HepG2 (cell line): ENCODE data around the gene PRDM8. TPM values are rescaled to one million over a fixed set of nuclear protein-coding genes. Genes with fewer than 3 reads are reported as not detected.

Experiments
- ATAC-seq: fragments of 200-7000 bp; cut with Tn5 transposase; 3 replicates; pipeline ENCODE4 v1.9.1; 2020; ENCODE audit warnings: mild to moderate bottlenecking, moderate library complexity
- BruUV-seq: library from RNA; stranded (reverse); fragments of 400-500 nt; replicated peaks from 2 replicates; lab custom pipeline; 2021; lab: Mats Ljungman, UMichigan
- CTCF ChIA-PET: fragments of 300-600 bp; formaldehyde crosslinking; extraction: SDS; loops from one replicate; lab custom pipeline; 2021; ENCODE audit warnings: low total read pairs, inconsistent platforms, low intra/inter-chr PET ratio; lab: Yijun Ruan, JAX
- POLR2A ChIA-PET: fragments of 350-600 bp; sonication (Branson Sonifier 250); formaldehyde crosslinking; loops from one replicate; lab custom pipeline; 2020; ENCODE audit warnings: antibody characterized with exemption, inconsistent platforms; lab: Yijun Ruan, JAX
- DNase-seq: peaks from one replicate; pipeline ENCODE4 v3.0.0-alpha.2; 2015; ENCODE audit warnings: low spot score
- FAIRE-seq: peaks from 3 replicates; lab custom pipeline; 2011; peaks lifted over from hg19 to GRCh38; lab: Jason Lieb, UNC
- H2AFZ ChIP-seq: one replicate; pipeline ENCODE4 v1.6.1; 2011; ENCODE audit warnings: low read length, inconsistent platforms
- H3K27ac ChIP-seq: fragments of 300-600 bp; 3 replicates; pipeline ENCODE4 v1.8.0; 2011; ENCODE audit warnings: mixed run types, mild to moderate bottlenecking, mixed read lengths, low read length, inconsistent platforms; ENCODE audit not compliant: insufficient read depth; ENCODE audit errors: extremely low read length
- H3K27me3 ChIP-seq, 2 experiments: fragments of 200-600 bp in 1 of 2; 2 replicates in 1 of 2; 3 replicates in 1 of 2; pipeline versions ENCODE4 v1.6.0 to v1.8.0; 2011; ENCODE audit warnings: low read length in 2 of 2, mild to moderate bottlenecking in 2 of 2, moderate library complexity in 2 of 2, inconsistent platforms in 1 of 2; ENCODE audit not compliant: insufficient read depth in 2 of 2, control insufficient read depth in 1 of 2
- H3K36me3 ChIP-seq, 2 experiments: fragments of 200-600 bp in 1 of 2; replicated peaks in 1 of 2; 2 replicates in 1 of 2; 3 replicates in 1 of 2; pipeline versions ENCODE4 v1.5.1 to v1.8.0; 2011; ENCODE audit warnings: low read length in 2 of 2, inconsistent platforms in 1 of 2; ENCODE audit not compliant: insufficient read depth in 2 of 2, control insufficient read depth in 1 of 2
- H3K4me1 ChIP-seq: 2 replicates; pipeline ENCODE4 v1.5.1; 2012; ENCODE audit warnings: low read length, inconsistent platforms; ENCODE audit not compliant: insufficient read depth
- H3K4me2 ChIP-seq: 2 replicates; pipeline ENCODE4 v1.6.0; 2011; ENCODE audit warnings: low read depth, low read length, inconsistent platforms
- H3K4me3 ChIP-seq, 3 experiments: fragments of 200-600 bp in 1 of 3; sonication (generic), shearing (Covaris generic) in 1 of 3; replicated peaks in 1 of 3; 2 replicates each; pipeline ENCODE4 v1.5.1; 2011 to 2016; ENCODE audit warnings: low read length in 3 of 3, inconsistent platforms in 2 of 3, low read depth in 2 of 3, mild to moderate bottlenecking in 2 of 3, control low read depth in 1 of 3, mixed read lengths in 1 of 3; ENCODE audit not compliant: insufficient read depth in 1 of 3
- H3K79me2 ChIP-seq: one replicate; pipeline ENCODE4 v1.6.1; 2011; ENCODE audit warnings: low read length, inconsistent platforms; ENCODE audit not compliant: insufficient read depth
- H3K9ac ChIP-seq: 2 replicates; pipeline ENCODE4 v1.6.0; 2011; ENCODE audit warnings: mild to moderate bottlenecking, low read depth, low read length, inconsistent platforms; ENCODE audit not compliant: insufficient read depth
- H3K9me3 ChIP-seq: 2 replicates; pipeline ENCODE4 v1.5.1; 2012; ENCODE audit warnings: mild to moderate bottlenecking, low read length
- H4K20me1 ChIP-seq: 2 replicates; pipeline ENCODE4 v1.6.0; 2011; ENCODE audit warnings: inconsistent platforms, mild to moderate bottlenecking, low read length, moderate library complexity; ENCODE audit not compliant: insufficient read depth
- HNRNPL ChIP-seq: fragments of 200-400 bp; formaldehyde crosslinking; IDR thresholded peaks from 2 replicates; pipeline ENCODE4 v1.6.1; 2017; ENCODE audit warnings: mild to moderate bottlenecking, low read depth, low read length
- KDM5A ChIP-seq: fragments of 200-600 bp; sonication (generic); IDR thresholded peaks from 2 replicates; pipeline ENCODE4 v1.7.0; 2018; ENCODE audit warnings: antibody characterized with exemption, mild to moderate bottlenecking, low read length, borderline replicate concordance
- NFE2L1 ChIP-seq: sonication (generic); formaldehyde crosslinking; IDR thresholded peaks from 2 replicates; pipeline ENCODE4 v1.4.0; 2020; ENCODE audit warnings: missing genetic modification reagents, mild to moderate bottlenecking, borderline replicate concordance
- THYN1 ChIP-seq: sonication (generic); formaldehyde crosslinking; IDR thresholded peaks from 2 replicates; pipeline ENCODE4 v1.8.1; 2023; ENCODE audit warnings: low read depth, mild to moderate bottlenecking, moderate library complexity, missing genetic modification reagents, borderline replicate concordance
- ZC3H4 ChIP-seq: sonication (generic); formaldehyde crosslinking; IDR thresholded peaks from 2 replicates; pipeline ENCODE4 v1.4.0; 2020; ENCODE audit warnings: missing genetic modification reagents, borderline replicate concordance
- ZFP36L2 ChIP-seq: sonication (generic); formaldehyde crosslinking; IDR thresholded peaks from 2 replicates; pipeline ENCODE4 v1.4.0; 2020; ENCODE audit warnings: missing genetic modification reagents
- ZNF768 ChIP-seq: sonication (generic); formaldehyde crosslinking; IDR thresholded peaks from 2 replicates; pipeline ENCODE4 v1.4.0; 2020; ENCODE audit warnings: missing genetic modification reagents
- WGBS: methylation state at CpG from one replicate; pipeline ENCODE4 v1.1.6; 2017; ENCODE audit warnings: low lambda C conversion rate; 5-methylcytosine and 5-hydroxymethylcytosine counted together
- in situ Hi-C: cut with HindIII; loops from 2 replicates; pipeline ENCODE4 v1.10.0; 2017; ENCODE audit warnings: low pct_unique_long_range_greater_than_20kb; ENCODE audit not compliant: extremely low pct_ligation_motif_present
- intact Hi-C: fragments of 100-400 bp; cut with micrococcal nuclease; formaldehyde crosslinking; loops from one replicate; pipeline ENCODE4 v1.10.0; 2022; ENCODE audit not compliant: unreplicated experiment
- polyA plus RNA-seq, 8 experiments: library from polyadenylated mRNA; depleted of rRNA in 3 of 8; stranded (reverse) in 7 of 8; unstranded in 1 of 8; fragments of >200 nt; fragmentation: Illumina TruSeq in 4 of 8; extraction: Trizol in 4 of 8; gene quantifications; 2 replicates each; pipeline versions ENCODE4 v1.2.1 to v1.2.3, GENCODE V29; 2011 to 2016; ENCODE audit warnings: low read depth in 4 of 8, missing spikeins in 1 of 8, mixed read lengths in 1 of 8; ENCODE audit not compliant: insufficient read depth in 1 of 8
- total RNA-seq, 5 experiments: library from RNA; depleted of rRNA; stranded (reverse); fragments of >200 nt; fragmentation: Illumina TruSeq; extraction: Trizol; gene quantifications; 2 replicates each; pipeline ENCODE4 v1.2.3, GENCODE V29; 2016; ENCODE audit warnings: low read depth in 1 of 5
- TF ChIP-seq, protein P1 (sequence below): sonication (generic); formaldehyde crosslinking; IDR thresholded peaks from 2 replicates; pipeline ENCODE4 v1.9.0; 2022; ENCODE audit warnings: low read depth, missing genetic modification reagents
- TF ChIP-seq, protein P2 (sequence below): IDR thresholded peaks from 2 replicates; pipeline ENCODE4 v1.6.1; 2016; ENCODE audit warnings: mild to moderate bottlenecking, missing biosample characterization, missing genetic modification reagents
- TF ChIP-seq, protein P3 (sequence below): sonication (generic); formaldehyde crosslinking; IDR thresholded peaks from 2 replicates; pipeline ENCODE4 v1.4.0; 2020; ENCODE audit warnings: missing genetic modification reagents
- TF ChIP-seq, protein P4 (sequence below): sonication (generic); formaldehyde crosslinking; IDR thresholded peaks from 2 replicates; pipeline ENCODE4 v1.5.1; 2020; ENCODE audit warnings: missing genetic modification reagents, mild to moderate bottlenecking, borderline replicate concordance
- TF ChIP-seq, protein P5 (sequence below): IDR thresholded peaks from 2 replicates; pipeline ENCODE4 v1.4.0; 2020; ENCODE audit warnings: mild to moderate bottlenecking, missing genetic modification reagents
- TF ChIP-seq, protein P6 (sequence below): sonication (generic); formaldehyde crosslinking; IDR thresholded peaks from 2 replicates; pipeline ENCODE4 v1.8.1; 2023; ENCODE audit warnings: mild to moderate bottlenecking, inconsistent platforms, moderate library complexity, missing genetic modification reagents, borderline replicate concordance

The PRDM8 gene
- total and polyA plus RNA-seq, 2 of the 13 experiments (the other 11 are each of a cell fraction or from before 2014, with no cell fraction given): 0.09 TPM; not detected in 1

DNA sequence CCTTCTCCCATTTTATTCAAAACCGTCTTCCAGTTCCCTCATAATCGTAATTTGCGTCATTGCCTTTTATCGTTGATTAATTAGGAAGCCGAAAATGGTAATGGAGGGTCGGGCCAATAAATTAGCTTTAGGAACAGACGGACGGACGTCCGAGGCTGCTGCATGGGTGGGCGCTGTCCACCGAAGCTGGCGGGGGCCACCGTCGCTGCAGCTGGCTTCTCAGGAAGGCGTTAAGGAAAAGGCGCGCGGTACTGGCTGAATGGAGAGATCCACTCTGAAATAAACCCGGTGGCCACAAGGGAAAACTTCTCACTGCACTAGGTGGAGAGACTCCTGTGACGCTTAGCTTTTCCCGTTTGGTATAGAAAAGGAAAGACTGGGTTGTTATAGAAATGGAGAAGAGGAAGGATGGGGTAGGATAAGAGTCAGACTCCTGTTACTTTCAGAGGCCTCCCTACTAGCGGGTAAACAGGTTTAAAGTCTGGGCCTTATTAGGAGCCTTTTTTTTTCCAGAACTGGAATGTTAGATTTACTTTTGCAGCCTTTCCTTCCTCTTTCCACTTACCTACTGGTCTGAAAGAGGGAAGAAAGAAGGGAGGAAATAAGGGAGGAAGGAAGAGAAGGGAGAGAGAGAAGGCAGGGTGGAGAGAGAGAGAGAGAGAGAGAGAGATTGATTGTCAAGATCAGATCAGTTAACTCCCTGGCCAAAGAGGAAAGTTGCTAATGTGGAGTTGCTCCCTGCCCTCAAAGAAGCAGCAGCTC lies 11.3 kb upstream of the PRDM8 start:
- no peaks in the 10 kb centered on the region for H3K9me3 ChIP-seq
- intact Hi-C loops (loop anchor here (2.0 kb wide), 2 partner anchors 29 to 113 kb away; partner anchors contain the start of gene ANTXR2), in situ Hi-C loops (no loop called here)
- no peaks in the 10 kb centered on the region for H3K79me2 ChIP-seq
- H3K27ac ChIP-seq: no peak overlapping the region
- peaks cover 7% of the 10 kb centered on the region; the same call in 1 of the 2 replicates for H3K4me1 ChIP-seq
- CTCF ChIA-PET: no interaction called here
- no peaks in the 10 kb centered on the region for H3K36me3 ChIP-seq
- no peak overlapping the region for H3K4me2 ChIP-seq
- FAIRE-seq (no peak), DNase-seq (no peak), ATAC-seq (no peak)
- POLR2A ChIA-PET: no interaction called here
- H3K4me3 ChIP-seq: no peak overlapping the region
- H3K27me3 ChIP-seq: peaks cover 4 to 75% of the 10 kb centered on the region in 2 experiments
- H3K9ac ChIP-seq: no peak overlapping the region
- H4K20me1 ChIP-seq: no peaks in the 10 kb centered on the region
- 57% methylated on average over 23 of the region's 23 CpGs for WGBS
- H2AFZ ChIP-seq: no peak overlapping the region
- no TSS peak for BruUV-seq
- TF ChIP-seq, protein P1, sequence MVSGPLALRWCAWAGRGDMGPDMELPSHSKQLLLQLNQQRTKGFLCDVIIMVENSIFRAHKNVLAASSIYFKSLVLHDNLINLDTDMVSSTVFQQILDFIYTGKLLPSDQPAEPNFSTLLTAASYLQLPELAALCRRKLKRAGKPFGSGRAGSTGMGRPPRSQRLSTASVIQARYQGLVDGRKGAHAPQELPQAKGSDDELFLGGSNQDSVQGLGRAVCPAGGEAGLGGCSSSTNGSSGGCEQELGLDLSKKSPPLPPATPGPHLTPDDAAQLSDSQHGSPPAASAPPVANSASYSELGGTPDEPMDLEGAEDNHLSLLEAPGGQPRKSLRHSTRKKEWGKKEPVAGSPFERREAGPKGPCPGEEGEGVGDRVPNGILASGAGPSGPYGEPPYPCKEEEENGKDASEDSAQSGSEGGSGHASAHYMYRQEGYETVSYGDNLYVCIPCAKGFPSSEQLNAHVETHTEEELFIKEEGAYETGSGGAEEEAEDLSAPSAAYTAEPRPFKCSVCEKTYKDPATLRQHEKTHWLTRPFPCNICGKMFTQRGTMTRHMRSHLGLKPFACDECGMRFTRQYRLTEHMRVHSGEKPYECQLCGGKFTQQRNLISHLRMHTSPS (CRISPR knock-in tag): no peak
- TF ChIP-seq, protein P2, sequence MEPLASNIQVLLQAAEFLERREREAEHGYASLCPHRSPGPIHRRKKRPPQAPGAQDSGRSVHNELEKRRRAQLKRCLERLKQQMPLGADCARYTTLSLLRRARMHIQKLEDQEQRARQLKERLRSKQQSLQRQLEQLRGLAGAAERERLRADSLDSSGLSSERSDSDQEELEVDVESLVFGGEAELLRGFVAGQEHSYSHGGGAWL (CRISPR knock-in tag): no peak
- TF ChIP-seq THYN1 (no peak), ZFP36L2 (CRISPR knock-in tag) (no peak), NFE2L1 (CRISPR knock-in tag) (no peak), ZC3H4 (CRISPR knock-in tag) (no peak), HNRNPL (no peak), ZNF768 (CRISPR knock-in tag) (no peak), KDM5A (no peak)
- TF ChIP-seq, protein P3, sequence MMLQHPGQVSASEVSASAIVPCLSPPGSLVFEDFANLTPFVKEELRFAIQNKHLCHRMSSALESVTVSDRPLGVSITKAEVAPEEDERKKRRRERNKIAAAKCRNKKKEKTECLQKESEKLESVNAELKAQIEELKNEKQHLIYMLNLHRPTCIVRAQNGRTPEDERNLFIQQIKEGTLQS (CRISPR knock-in tag): no peak
- TF ChIP-seq, protein P4, sequence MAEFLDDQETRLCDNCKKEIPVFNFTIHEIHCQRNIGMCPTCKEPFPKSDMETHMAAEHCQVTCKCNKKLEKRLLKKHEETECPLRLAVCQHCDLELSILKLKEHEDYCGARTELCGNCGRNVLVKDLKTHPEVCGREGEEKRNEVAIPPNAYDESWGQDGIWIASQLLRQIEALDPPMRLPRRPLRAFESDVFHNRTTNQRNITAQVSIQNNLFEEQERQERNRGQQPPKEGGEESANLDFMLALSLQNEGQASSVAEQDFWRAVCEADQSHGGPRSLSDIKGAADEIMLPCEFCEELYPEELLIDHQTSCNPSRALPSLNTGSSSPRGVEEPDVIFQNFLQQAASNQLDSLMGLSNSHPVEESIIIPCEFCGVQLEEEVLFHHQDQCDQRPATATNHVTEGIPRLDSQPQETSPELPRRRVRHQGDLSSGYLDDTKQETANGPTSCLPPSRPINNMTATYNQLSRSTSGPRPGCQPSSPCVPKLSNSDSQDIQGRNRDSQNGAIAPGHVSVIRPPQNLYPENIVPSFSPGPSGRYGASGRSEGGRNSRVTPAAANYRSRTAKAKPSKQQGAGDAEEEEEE (CRISPR knock-in tag): no peak
- TF ChIP-seq, protein P5, sequence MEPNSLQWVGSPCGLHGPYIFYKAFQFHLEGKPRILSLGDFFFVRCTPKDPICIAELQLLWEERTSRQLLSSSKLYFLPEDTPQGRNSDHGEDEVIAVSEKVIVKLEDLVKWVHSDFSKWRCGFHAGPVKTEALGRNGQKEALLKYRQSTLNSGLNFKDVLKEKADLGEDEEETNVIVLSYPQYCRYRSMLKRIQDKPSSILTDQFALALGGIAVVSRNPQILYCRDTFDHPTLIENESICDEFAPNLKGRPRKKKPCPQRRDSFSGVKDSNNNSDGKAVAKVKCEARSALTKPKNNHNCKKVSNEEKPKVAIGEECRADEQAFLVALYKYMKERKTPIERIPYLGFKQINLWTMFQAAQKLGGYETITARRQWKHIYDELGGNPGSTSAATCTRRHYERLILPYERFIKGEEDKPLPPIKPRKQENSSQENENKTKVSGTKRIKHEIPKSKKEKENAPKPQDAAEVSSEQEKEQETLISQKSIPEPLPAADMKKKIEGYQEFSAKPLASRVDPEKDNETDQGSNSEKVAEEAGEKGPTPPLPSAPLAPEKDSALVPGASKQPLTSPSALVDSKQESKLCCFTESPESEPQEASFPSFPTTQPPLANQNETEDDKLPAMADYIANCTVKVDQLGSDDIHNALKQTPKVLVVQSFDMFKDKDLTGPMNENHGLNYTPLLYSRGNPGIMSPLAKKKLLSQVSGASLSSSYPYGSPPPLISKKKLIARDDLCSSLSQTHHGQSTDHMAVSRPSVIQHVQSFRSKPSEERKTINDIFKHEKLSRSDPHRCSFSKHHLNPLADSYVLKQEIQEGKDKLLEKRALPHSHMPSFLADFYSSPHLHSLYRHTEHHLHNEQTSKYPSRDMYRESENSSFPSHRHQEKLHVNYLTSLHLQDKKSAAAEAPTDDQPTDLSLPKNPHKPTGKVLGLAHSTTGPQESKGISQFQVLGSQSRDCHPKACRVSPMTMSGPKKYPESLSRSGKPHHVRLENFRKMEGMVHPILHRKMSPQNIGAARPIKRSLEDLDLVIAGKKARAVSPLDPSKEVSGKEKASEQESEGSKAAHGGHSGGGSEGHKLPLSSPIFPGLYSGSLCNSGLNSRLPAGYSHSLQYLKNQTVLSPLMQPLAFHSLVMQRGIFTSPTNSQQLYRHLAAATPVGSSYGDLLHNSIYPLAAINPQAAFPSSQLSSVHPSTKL (CRISPR knock-in tag): no peak
- TF ChIP-seq, protein P6, sequence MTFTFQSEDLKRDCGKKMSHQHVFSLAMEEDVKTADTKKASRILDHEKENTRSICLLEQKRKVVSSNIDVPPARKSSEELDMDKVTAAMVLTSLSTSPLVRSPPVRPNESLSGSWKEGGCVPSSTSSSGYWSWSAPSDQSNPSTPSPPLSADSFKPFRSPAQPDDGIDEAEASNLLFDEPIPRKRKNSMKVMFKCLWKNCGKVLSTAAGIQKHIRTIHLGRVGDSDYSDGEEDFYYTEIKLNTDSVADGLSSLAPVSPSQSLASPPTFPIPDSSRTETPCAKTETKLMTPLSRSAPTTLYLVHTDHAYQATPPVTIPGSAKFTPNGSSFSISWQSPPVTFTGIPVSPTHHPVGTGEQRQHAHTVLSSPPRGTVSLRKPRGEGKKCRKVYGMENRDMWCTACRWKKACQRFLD: no peak
